GM12878 (cell line): ENCODE results near the gene C6orf52. TPM values are rescaled to one million over a fixed set of nuclear protein-coding genes. Genes with fewer than 3 reads are reported as not detected.

Experiments used
- ATAC-seq: fragments of 200-7000 bp; cut with Tn5 transposase; 3 replicates; pipeline ENCODE4 v1.9.1; 2020; ENCODE audit warnings: mild to moderate bottlenecking, moderate library complexity
- BruUV-seq: library from RNA; stranded (reverse); fragments of 400-500 nt; replicated peaks from 2 replicates; lab custom pipeline; 2021; lab: Mats Ljungman, UMichigan
- CTCF ChIA-PET: fragments of 300-600 bp; sonication (Branson Sonifier 250); formaldehyde crosslinking; extraction: SDS; loops from one replicate; lab custom pipeline; 2021; ENCODE audit warnings: inconsistent platforms; lab: Yijun Ruan, JAX
- POLR2A ChIA-PET: fragments of 350-600 bp; formaldehyde crosslinking; extraction: SDS; loops from one replicate; lab custom pipeline; 2021; ENCODE audit warnings: inconsistent platforms; lab: Charles Lee
- RAD21 ChIA-PET: fragments of 300-600 bp; sonication (Branson Sonifier 250); formaldehyde crosslinking; loops from one replicate; lab custom pipeline; 2023; ENCODE audit warnings: antibody characterized with exemption; ENCODE audit not compliant: unreplicated experiment; lab: Charles Lee
- SMC1A ChIA-PET: fragments of 300-600 bp; sonication (Branson Sonifier 250); formaldehyde crosslinking; loops from one replicate; lab custom pipeline; 2023; ENCODE audit not compliant: unreplicated experiment, uncharacterized antibody; lab: Charles Lee
- DNase-seq: peaks from one replicate; pipeline ENCODE4 v3.0.0-alpha.2; 2011; ENCODE audit warnings: low read depth, low spot score
- FAIRE-seq: peaks from 3 replicates; lab custom pipeline; 2011; peaks lifted over from hg19 to GRCh38; lab: Jason Lieb, UNC
- H2AFZ ChIP-seq: 2 replicates; pipeline ENCODE4 v1.6.0; 2011; ENCODE audit warnings: low read depth, low read length, control low read depth; ENCODE audit not compliant: control insufficient read depth
- H3K27ac ChIP-seq: 2 replicates; pipeline ENCODE4 v1.5.1; 2011; ENCODE audit warnings: control low read depth; ENCODE audit not compliant: control insufficient read depth, insufficient read depth
- H3K27me3 ChIP-seq, 2 experiments: replicated peaks in 1 of 2; 2 replicates each; pipeline versions ENCODE4 v1.6.0 to v1.6.1; 2011; ENCODE audit warnings: low read length in 1 of 2; ENCODE audit not compliant: control insufficient read depth in 2 of 2, insufficient read depth in 2 of 2
- H3K36me3 ChIP-seq, 2 experiments: 2 replicates each; pipeline ENCODE4 v1.5.1; 2011; ENCODE audit warnings: low read length in 1 of 2; ENCODE audit not compliant: control insufficient read depth in 2 of 2, insufficient read depth in 2 of 2
- H3K4me1 ChIP-seq: 2 replicates; pipeline ENCODE4 v1.6.1; 2011; ENCODE audit warnings: mild to moderate bottlenecking, low read length, moderate library complexity, mixed read lengths; ENCODE audit not compliant: control insufficient read depth, insufficient read depth
- H3K4me2 ChIP-seq: 2 replicates; pipeline ENCODE4 v1.6.0; 2011; ENCODE audit warnings: control low read depth; ENCODE audit not compliant: control insufficient read depth, insufficient read depth
- H3K4me3 ChIP-seq: fragments of 200-600 bp; sonication (generic); 2 replicates; pipeline ENCODE4 v1.5.1; 2016
- H3K79me2 ChIP-seq: 2 replicates; pipeline ENCODE4 v1.6.0; 2011; ENCODE audit warnings: low read length; ENCODE audit not compliant: control insufficient read depth, insufficient read depth
- H3K9ac ChIP-seq: 2 replicates; pipeline ENCODE4 v1.8.0; 2011; ENCODE audit warnings: low read length, control low read depth, mixed read lengths; ENCODE audit not compliant: control insufficient read depth, insufficient read depth
- H3K9me3 ChIP-seq: replicated peaks from 3 replicates; pipeline ENCODE4 v1.5.1; 2011; ENCODE audit warnings: mild to moderate bottlenecking, low read length; ENCODE audit not compliant: control insufficient read depth, insufficient read depth
- H4K20me1 ChIP-seq: 2 replicates; pipeline ENCODE4 v1.6.0; 2011; ENCODE audit not compliant: control insufficient read depth, insufficient read depth
- IKZF2 ChIP-seq, 2 experiments: fragments of 450-650 bp; IDR thresholded peaks; 2 replicates each; pipeline ENCODE4 v1.6.1; 2017; ENCODE audit warnings: mild to moderate bottlenecking in 2 of 2, moderate library complexity in 2 of 2
- JUND ChIP-seq: IDR thresholded peaks from 2 replicates; pipeline ENCODE4 v1.6.1; 2012; ENCODE audit warnings: low read depth, mild to moderate bottlenecking, low read length, improper control_type of control experiment, moderate library complexity
- RUNX3 ChIP-seq: IDR thresholded peaks from 2 replicates; pipeline ENCODE4 v1.6.1; 2012; ENCODE audit warnings: low read length, inconsistent platforms
- SIX5 ChIP-seq: IDR thresholded peaks from 2 replicates; pipeline ENCODE4 v1.6.1; 2011; ENCODE audit warnings: mild to moderate bottlenecking, low read depth, low read length, moderate library complexity; ENCODE audit not compliant: severe bottlenecking
- SMAD1 ChIP-seq: fragments of 450-650 bp; IDR thresholded peaks from 2 replicates; pipeline ENCODE4 v1.6.1; 2018; ENCODE audit warnings: mild to moderate bottlenecking, low read depth; ENCODE audit not compliant: partially characterized antibody
- WGBS: methylation state at CpG from one replicate; pipeline ENCODE4 v1.1.6; 2016; ENCODE audit warnings: low lambda C conversion rate; ENCODE audit not compliant: insufficient replicate concordance, insufficient coverage; ENCODE audit errors: missing lambda C conversion rate; 5-methylcytosine and 5-hydroxymethylcytosine counted together
- in situ Hi-C: fragments of 300-500 bp; cut with MboI; formaldehyde crosslinking; loops from 9 replicates; pipeline ENCODE4 v1.14.3; 2018; ENCODE audit warnings: mixed read lengths
- intact Hi-C: fragments of 100-400 bp; cut with micrococcal nuclease; formaldehyde crosslinking; loops from one replicate; pipeline ENCODE4 v1.14.2; 2022; ENCODE audit not compliant: unreplicated experiment
- polyA plus RNA-seq, 11 experiments: library from polyadenylated mRNA; depleted of rRNA in 4 of 11; unstranded in 6 of 11; stranded (reverse) in 5 of 11; fragments of >200 nt; fragmentation: Nextera tagmentation in 4 of 11; fragmentation: Illumina TruSeq in 1 of 11; extraction: Ambion mirVana in 4 of 11; extraction: Trizol in 1 of 11; gene quantifications; 1 replicate in 1 of 11; 2 replicates in 10 of 11; pipeline versions ENCODE4 v1.2.1 to v1.2.3, GENCODE V29; 2011 to 2016; ENCODE audit warnings: inconsistent platforms in 2 of 11, missing spikeins in 2 of 11, low read depth in 1 of 11
- total RNA-seq, 4 experiments: library from RNA; depleted of rRNA in 3 of 4; stranded (reverse); fragments of >200 nt in 3 of 4; fragmentation: Illumina TruSeq in 1 of 4; extraction: Trizol in 1 of 4; gene quantifications; 2 replicates each; pipeline versions ENCODE4 v1.2.1 to v1.2.3, GENCODE V29; 2013 to 2021
- TF ChIP-seq, protein P1 (sequence below): fragments of 450-650 bp; IDR thresholded peaks from 2 replicates; pipeline ENCODE4 v1.6.1; 2017; ENCODE audit warnings: mild to moderate bottlenecking, low read depth, inconsistent platforms; ENCODE audit not compliant: poor library complexity, severe bottlenecking

Gene C6orf52
- total and polyA plus RNA-seq, 10 of the 15 experiments (the other 5 are each of a cell fraction or from before 2014, with no cell fraction given): 2.7 to 15.1 (median 4.9) TPM

GRCh38 chr6:10655508-10656055, 38.8 kb downstream of the C6orf52 start:
- TF ChIP-seq JUND (no peak), SIX5 (no peak), IKZF2 (IDR thresholded peaks at IDR 0.05) (peak in 1 of 2 experiments; percentile 47; a peak in 1 of 4 replicates), RUNX3 (peak; percentile 46; the same call in 1 of the 2 replicates), SMAD1 (no peak)
- TF ChIP-seq, protein P1, sequence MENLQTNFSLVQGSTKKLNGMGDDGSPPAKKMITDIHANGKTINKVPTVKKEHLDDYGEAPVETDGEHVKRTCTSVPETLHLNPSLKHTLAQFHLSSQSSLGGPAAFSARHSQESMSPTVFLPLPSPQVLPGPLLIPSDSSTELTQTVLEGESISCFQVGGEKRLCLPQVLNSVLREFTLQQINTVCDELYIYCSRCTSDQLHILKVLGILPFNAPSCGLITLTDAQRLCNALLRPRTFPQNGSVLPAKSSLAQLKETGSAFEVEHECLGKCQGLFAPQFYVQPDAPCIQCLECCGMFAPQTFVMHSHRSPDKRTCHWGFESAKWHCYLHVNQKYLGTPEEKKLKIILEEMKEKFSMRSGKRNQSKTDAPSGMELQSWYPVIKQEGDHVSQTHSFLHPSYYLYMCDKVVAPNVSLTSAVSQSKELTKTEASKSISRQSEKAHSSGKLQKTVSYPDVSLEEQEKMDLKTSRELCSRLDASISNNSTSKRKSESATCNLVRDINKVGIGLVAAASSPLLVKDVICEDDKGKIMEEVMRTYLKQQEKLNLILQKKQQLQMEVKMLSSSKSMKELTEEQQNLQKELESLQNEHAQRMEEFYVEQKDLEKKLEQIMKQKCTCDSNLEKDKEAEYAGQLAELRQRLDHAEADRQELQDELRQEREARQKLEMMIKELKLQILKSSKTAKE: no peak
- no TSS peak for BruUV-seq
- peak; percentile 23 for FAIRE-seq
- no peaks in the 10 kb centered on the region for H3K27me3 ChIP-seq
- DNase-seq: peak; percentile 20
- no peak overlapping the region for H3K4me3 ChIP-seq
- H3K9ac ChIP-seq: no peak overlapping the region
- H3K36me3 ChIP-seq: no peaks in the 10 kb centered on the region
- peak overlapping the region; percentile 31 for H3K4me2 ChIP-seq
- no peak overlapping the region for H3K27ac ChIP-seq
- intact Hi-C loops: no loop called here
- POLR2A ChIA-PET: interaction anchor here (0.7 kb wide), 1 partner anchor 87 kb away, joined by 4 read pairs; no protein-coding TSS in a partner anchor
- RAD21 ChIA-PET: interaction anchor here (1.1 kb wide), 2 partner anchors 11 to 130 kb away, joined by 3 read pairs; no protein-coding TSS in a partner anchor
- CTCF ChIA-PET: no interaction called here
- in situ Hi-C loops: no loop called here
- ATAC-seq: peak; percentile 64
- H3K4me1 ChIP-seq: 0 out of 2 replicates have a peak, but pooled peaks cover 4% of the 10 kb centered on the region
- SMC1A ChIA-PET: interaction anchor here (1.4 kb wide), 1 partner anchor 12 kb away, joined by 3 read pairs; no protein-coding TSS in a partner anchor
- H4K20me1 ChIP-seq: no peaks in the 10 kb centered on the region
- no peaks in the 10 kb centered on the region for H3K79me2 ChIP-seq
- peak overlapping the region; percentile 58 for H2AFZ ChIP-seq
- 11% methylated on average over 12 of the region's 12 CpGs for WGBS
- H3K9me3 ChIP-seq: no peaks in the 10 kb centered on the region
